Posterior vena cava (tissue), 2 donors: ENCODE data around the gene PRUNE1. TPM values are rescaled to one million over a fixed set of nuclear protein-coding genes. Genes with fewer than 3 reads are reported as not detected.

ENCODE experiments used
- DNase-seq: peaks from one replicate; pipeline ENCODE4 v3.0.0-alpha.2; 2020; ENCODE audit warnings: low spot score
- intact Hi-C, 2 donors: fragments of 100-400 bp; cut with DNase I; formaldehyde crosslinking; loops; one replicate each; pipeline versions ENCODE4 v1.14.1 to v1.14.2; 2022 to 2023
- total RNA-seq, 2 donors: library from RNA; stranded (reverse); fragmentation: NEBNext Ultra II Directional; extraction: Animal tissue kit (Norgen Biotek cat#: 25700); gene quantifications; one replicate each; pipeline ENCODE4 v1.2.1, GENCODE V29; 2021
- donor health status: DM: yes; HTN: yes; CAD: no.
- donor health status: DM: yes; HTN: yes; CAD: no.

PRUNE1 gene
- total RNA-seq, 2 donors from 2014 or later, result 15.5 to 17.4 TPM

GRCh38 chr1:150974580-150975478 is 33.4 kb upstream of the PRUNE1 start, which contains the start of gene CERS2:
Gene CERS2 (minus strand): TSS chr1:150974835. CDS start chr1:150969090, 5,745 bp downstream.
- intact Hi-C loops, result no loop called here
- peak; percentile 95 for DNase-seq

- DNase-seq, result no peak
- intact Hi-C loops, result no loop called here
Observed at GRCh38 chr1:150976401-150976821, 31.8 kb upstream of the PRUNE1 start.

GRCh38 chr1:150976879-150977694 is 31.2 kb upstream of the PRUNE1 start:
- peak; percentile 93 for DNase-seq
- intact Hi-C loops, result no loop called here

GRCh38 chr1:150979092-150980056 is 28.9 kb upstream of the PRUNE1 start:
- DNase-seq, result peak; percentile 94
- intact Hi-C loops, result no loop called here

- intact Hi-C loops, result no loop called here
- no peak for DNase-seq
Observed at GRCh38 chr1:150981177-150981804, 27.0 kb upstream of the PRUNE1 start.

- DNase-seq, result no peak
- intact Hi-C loops, result no loop called here
Observed at GRCh38 chr1:150981805-150982712, 26.2 kb upstream of the PRUNE1 start, which contains the start of gene ANXA9. Gene ANXA9 (plus strand): TSS chr1:150982292. CDS start chr1:150983106, 814 bp downstream.

GRCh38 chr1:150985179-150985825 is 22.9 kb upstream of the PRUNE1 start:
- intact Hi-C loops, result no loop called here
- no peak for DNase-seq

GRCh38 chr1:150987924-150988323 is 20.3 kb upstream of the PRUNE1 start:
- intact Hi-C loops, result loop anchor here in 1 of 2 donors (1.0 kb wide), 1 partner anchor 32 kb away; no protein-coding TSS in a partner anchor
- no peak for DNase-seq

GRCh38 chr1:150992626-150993025 is 15.6 kb upstream of the PRUNE1 start:
- intact Hi-C loops, result no loop called here
- DNase-seq, result no peak

- intact Hi-C loops, result loop anchor here in 1 of 2 donors (2.0 kb wide), 1 partner anchor 25 kb away; no protein-coding TSS in a partner anchor
- no peak for DNase-seq
Observed at GRCh38 chr1:150994248-150994647, 14.0 kb upstream of the PRUNE1 start.

GRCh38 chr1:150995460-150995859 is 12.8 kb upstream of the PRUNE1 start:
- intact Hi-C loops, result loop anchor here in 1 of 2 donors (2.0 kb wide), 1 partner anchor 23 kb away; no protein-coding TSS in a partner anchor
- DNase-seq, result peak; percentile 16

GRCh38 chr1:150995896-150996295 is 12.4 kb upstream of the PRUNE1 start:
- intact Hi-C loops, result loop anchor here in 1 of 2 donors (2.0 kb wide), 1 partner anchor 23 kb away; no protein-coding TSS in a partner anchor
- peak; percentile 85 for DNase-seq

GRCh38 chr1:150997126-150997872 is 10.9 kb upstream of the PRUNE1 start:
- DNase-seq, result no peak
- intact Hi-C loops, result no loop called here

GRCh38 chr1:150997949-150998348 is 10.3 kb upstream of the PRUNE1 start:
- no peak for DNase-seq
- intact Hi-C loops, result no loop called here

GRCh38 chr1:150999051-150999674 is 9.1 kb upstream of the PRUNE1 start:
- DNase-seq, result peak; percentile 16
- intact Hi-C loops, result no loop called here
